ENCODE data around the gene MFSD12.
"Not testable (repeated sequence)": the region's sequence is repeated elsewhere in the genome, so short reads cannot be mapped to it uniquely, and the experiment has no call there.

MFSD12 gene

DNA sequence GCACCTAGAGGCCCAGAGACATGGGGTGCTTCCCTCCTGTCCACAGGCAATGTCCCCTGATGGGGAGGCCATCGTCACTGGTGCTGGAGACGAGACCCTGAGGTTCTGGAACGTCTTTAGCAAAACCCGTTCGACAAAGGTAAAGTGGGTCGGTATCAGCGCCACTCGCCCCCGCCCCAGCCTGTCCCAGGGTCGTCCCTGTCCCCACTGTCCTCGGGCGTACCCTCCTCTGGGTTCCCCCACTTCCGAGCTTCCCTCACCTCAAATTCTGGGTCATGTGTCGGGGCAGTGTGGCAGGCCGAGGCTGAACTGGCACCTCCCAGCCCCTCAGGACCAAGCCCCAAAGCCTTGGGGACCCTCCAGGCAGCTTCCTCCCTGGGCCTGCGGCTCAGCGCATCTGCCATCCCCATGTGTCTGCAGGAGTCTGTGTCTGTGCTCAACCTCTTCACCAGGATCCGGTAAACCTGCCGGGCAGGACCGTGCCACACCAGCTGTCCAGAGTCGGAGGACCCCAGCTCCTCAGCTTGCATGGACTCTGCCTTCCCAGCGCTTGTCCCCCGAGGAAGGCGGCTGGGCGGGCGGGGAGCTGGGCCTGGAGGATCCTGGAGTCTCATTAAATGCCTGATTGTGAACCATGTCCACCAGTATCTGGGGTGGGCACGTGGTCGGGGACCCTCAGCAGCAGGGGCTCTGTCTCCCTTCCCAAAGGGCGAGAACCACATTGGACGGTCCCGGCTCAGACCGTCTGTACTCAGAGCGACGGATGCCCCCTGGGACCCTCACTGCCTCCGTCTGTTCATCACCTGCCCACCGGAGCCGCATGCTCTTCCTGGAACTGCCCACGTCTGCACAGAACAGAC lies 22.8 kb downstream of the MFSD12 start:
- TF ChIP-seq ZFX (IDR thresholded peaks at IDR 0.05; ENCODE audit: borderline replicate concordance) = no peak
- TF ChIP-seq, protein P1, sequence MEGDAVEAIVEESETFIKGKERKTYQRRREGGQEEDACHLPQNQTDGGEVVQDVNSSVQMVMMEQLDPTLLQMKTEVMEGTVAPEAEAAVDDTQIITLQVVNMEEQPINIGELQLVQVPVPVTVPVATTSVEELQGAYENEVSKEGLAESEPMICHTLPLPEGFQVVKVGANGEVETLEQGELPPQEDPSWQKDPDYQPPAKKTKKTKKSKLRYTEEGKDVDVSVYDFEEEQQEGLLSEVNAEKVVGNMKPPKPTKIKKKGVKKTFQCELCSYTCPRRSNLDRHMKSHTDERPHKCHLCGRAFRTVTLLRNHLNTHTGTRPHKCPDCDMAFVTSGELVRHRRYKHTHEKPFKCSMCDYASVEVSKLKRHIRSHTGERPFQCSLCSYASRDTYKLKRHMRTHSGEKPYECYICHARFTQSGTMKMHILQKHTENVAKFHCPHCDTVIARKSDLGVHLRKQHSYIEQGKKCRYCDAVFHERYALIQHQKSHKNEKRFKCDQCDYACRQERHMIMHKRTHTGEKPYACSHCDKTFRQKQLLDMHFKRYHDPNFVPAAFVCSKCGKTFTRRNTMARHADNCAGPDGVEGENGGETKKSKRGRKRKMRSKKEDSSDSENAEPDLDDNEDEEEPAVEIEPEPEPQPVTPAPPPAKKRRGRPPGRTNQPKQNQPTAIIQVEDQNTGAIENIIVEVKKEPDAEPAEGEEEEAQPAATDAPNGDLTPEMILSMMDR (IDR thresholded peaks at IDR 0.05) = no peak
- no peak overlapping the region for H3K27ac ChIP-seq

DNA sequence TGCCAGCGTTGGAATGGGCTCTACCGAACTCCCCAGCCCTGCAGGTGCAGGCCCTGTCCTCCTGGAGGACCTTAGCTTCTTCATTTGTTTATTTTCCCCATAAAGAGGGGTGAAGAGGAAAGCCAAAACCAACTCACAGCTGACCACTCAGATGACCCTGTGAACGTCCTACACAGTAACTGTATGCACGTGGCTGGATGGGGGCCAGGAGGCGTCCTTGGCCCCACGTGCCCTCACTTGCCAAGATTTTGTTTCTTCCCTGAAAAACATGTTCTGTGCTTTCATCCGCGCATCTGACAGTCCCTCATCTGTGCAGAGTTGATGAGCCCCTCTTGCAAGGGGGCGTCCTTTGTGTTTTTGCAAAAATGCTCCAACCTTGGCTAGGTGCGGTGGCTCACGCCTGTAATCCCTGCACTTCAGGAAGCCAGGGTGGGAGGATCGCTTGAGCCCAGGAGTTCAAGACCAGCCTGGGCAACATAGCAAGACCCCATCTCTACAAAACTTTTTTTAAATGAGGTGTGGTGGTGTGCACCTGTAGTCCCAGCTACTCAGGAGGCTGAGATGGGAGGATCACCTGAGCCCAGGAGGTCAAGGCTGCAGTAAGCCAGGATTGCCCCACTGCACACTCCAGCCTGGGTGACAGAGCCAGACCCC lies 23.7 kb downstream of the MFSD12 start:
- H3K27ac ChIP-seq = no peak overlapping the region
- TF ChIP-seq, protein P1 (IDR thresholded peaks at IDR 0.05) = no peak
- TF ChIP-seq ZFX (IDR thresholded peaks at IDR 0.05; ENCODE audit: borderline replicate concordance) = no peak

DNA sequence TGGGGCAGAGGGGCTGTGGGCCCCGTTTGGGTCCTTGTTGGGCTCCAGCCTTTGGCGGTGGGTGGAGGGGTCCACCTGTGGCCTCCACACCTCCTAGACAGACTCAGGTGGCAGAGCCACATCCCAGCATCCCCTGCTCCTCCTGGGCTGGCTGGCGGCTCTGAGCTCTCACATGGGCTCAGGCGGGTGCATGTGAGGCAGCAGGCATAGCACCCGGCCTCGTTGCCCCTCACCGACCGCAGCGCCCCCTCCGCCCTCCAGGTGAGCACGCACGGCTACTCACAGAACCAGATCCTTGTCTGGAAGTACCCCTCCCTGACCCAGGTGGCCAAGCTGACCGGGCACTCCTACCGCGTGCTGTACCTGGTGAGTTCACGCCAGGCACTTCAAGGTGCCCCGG lies 24.4 kb downstream of the MFSD12 start:
- no peak overlapping the region for H3K27ac ChIP-seq
- TF ChIP-seq, protein P1 (IDR thresholded peaks at IDR 0.05) = no peak
- TF ChIP-seq ZFX (IDR thresholded peaks at IDR 0.05; ENCODE audit: borderline replicate concordance) = no peak

DNA sequence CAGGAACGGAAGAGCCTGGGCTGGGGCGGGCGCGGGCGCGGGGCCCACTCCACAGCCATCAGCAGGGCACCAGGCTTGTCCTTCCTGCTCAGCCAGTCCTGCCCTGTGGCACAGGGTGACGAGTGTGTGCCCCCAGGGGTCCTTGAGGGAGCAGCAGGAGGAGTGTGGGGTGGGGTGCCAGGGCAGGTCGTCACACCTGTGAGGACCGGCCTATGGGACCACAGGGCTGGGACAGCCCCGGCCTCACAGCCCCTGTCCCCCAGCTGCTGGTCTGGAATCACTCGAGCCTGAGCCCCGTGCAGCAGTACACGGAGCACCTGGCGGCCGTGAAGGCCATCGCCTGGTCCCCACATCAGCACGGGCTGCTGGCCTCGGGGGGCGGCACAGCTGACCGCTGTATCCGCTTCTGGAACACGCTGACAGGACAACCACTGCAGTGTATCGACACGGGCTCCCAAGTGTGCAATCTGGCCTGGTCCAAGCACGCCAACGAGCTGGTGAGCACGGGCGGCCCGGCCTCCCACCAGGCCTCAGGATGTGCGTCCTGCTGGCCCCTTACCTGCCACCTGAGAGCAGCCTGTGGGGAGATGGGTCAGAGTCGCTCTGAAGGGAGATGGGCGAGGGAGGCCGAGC lies 25.1 kb downstream of the MFSD12 start:
- H3K27ac ChIP-seq = no peak overlapping the region
- TF ChIP-seq, protein P1 (IDR thresholded peaks at IDR 0.05) = no peak
- TF ChIP-seq ZFX (IDR thresholded peaks at IDR 0.05; ENCODE audit: borderline replicate concordance) = no peak

DNA sequence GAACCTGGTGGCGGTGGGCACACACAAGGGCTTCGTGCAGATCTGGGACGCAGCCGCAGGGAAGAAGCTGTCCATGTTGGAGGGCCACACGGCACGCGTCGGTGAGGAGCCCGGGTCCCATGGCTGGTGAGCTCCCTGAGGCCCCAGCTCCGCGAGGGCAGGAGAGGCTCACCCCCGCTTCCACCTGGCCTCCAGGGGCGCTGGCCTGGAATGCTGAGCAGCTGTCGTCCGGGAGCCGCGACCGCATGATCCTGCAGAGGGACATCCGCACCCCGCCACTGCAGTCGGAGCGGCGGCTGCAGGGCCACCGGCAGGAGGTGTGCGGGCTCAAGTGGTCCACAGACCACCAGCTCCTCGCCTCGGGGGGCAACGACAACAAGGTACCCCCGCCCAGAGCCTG lies 25.7 kb downstream of the MFSD12 start:
- TF ChIP-seq ZFX (IDR thresholded peaks at IDR 0.05; ENCODE audit: borderline replicate concordance) = no peak
- TF ChIP-seq, protein P1 (IDR thresholded peaks at IDR 0.05) = no peak
- no peak overlapping the region for H3K27ac ChIP-seq

DNA sequence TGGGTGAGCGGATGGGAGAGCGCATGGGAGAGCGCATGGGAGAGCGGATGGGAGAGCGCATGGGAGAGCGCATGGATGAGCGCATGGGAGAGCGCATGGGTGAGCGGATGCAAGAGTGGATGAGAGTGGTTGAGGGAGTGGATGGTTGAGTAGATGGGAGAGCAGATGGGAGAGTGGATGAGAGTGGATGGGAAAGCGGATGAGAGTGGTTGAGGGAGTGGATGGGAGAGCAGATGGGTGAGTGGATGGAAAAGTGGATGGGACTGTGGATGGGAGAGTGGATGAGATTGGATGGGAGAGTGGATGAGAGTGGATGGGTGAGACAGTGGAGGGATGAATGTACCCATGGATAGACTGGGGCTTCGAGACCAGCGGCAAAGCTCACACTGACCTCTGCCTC lies 27.0 kb downstream of the MFSD12 start:
- TF ChIP-seq, protein P1 (IDR thresholded peaks at IDR 0.05) = no peak
- TF ChIP-seq ZFX (IDR thresholded peaks at IDR 0.05; ENCODE audit: borderline replicate concordance) = no peak
- no peak overlapping the region for H3K27ac ChIP-seq

DNA sequence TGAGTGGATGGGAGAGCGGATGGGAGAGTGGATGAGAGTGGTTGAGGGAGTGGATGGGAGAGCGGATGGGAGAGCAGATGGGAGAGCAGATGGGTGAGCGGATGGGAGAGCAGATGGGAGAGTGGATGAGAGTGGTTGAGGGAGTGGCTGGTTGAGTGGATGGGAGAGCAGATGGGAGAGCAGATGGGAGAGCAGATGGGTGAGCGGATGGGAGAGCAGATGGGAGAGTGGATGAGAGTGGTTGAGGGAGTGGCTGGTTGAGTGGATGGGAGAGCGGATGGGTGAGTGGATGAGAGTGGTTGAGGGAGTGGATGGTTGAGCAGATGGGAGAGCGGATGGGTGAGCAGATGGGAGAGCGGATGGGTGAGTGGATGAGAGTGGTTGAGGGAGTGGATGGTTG lies 28.1 kb downstream of the MFSD12 start:
- H3K27ac ChIP-seq = not testable (repeated sequence)

All from 22Rv1 (cell line).